ENCODE measurements around the gene NUBP1. TPM values are rescaled to one million over a fixed set of nuclear protein-coding genes. Genes with fewer than 3 reads are reported as not detected.
"Not testable (repeated sequence)": the region's sequence is repeated elsewhere in the genome, so short reads cannot be mapped to it uniquely, and the experiment has no call there.

The NUBP1 gene
- total RNA-seq, 6 experiments from 2014 or later, result 14.0 to 27.4 (median 20.9) TPM

GRCh38 chr16:10777356-10777755, 33.7 kb downstream of the NUBP1 start:
- Histone ChIP-seq H3K36me3 (no peaks in the 10 kb centered on the region), H3K9me3 (no peaks in the 10 kb centered on the region), H3K4me1 (no peaks in the 10 kb centered on the region), H3K4me3 (no peak overlapping the region), H3K27ac (no peak overlapping the region), H3K27me3 (no peaks in the 10 kb centered on the region)
- TF ChIP-seq POLR2A (IDR thresholded peaks at IDR 0.05) (no peak), CTCF (IDR thresholded peaks at IDR 0.05) (no peak)
- intact Hi-C loops (cut with DNase I), result no loop called here
- ATAC-seq (no peak), DNase-seq (no peak)
- WGBS (ENCODE audit: insufficient coverage, low coverage, low lambda C conversion rate, missing lambda C conversion rate), result 87% methylated on average over 5 of the region's 12 CpGs

- H3K4me1 ChIP-seq; H3K27ac ChIP-seq; DNase-seq; ATAC-seq; H3K4me3 ChIP-seq; intact Hi-C loops (cut with DNase I); H3K9me3 ChIP-seq; H3K36me3 ChIP-seq; H3K27me3 ChIP-seq: not testable (repeated sequence)
- WGBS (ENCODE audit: insufficient coverage, low coverage, low lambda C conversion rate, missing lambda C conversion rate), result 91% methylated on average over 6 of the region's 6 CpGs
These were observed 36.3 kb downstream of the NUBP1 start for GRCh38 chr16:10779908-10780307.

GRCh38 chr16:10780628-10781027, 37.0 kb downstream of the NUBP1 start:
- no peak for TF ChIP-seq POLR2A (IDR thresholded peaks at IDR 0.05)
- no peak for TF ChIP-seq CTCF (IDR thresholded peaks at IDR 0.05)
- ATAC-seq (no peak), DNase-seq (no peak)
- Histone ChIP-seq H3K4me3 (no peak overlapping the region), H3K36me3 (no peaks in the 10 kb centered on the region), H3K27ac (no peak overlapping the region), H3K27me3 (no peaks in the 10 kb centered on the region), H3K9me3 (no peaks in the 10 kb centered on the region), H3K4me1 (no peaks in the 10 kb centered on the region)
- intact Hi-C loops (cut with DNase I), result no loop called here
- WGBS (ENCODE audit: insufficient coverage, low coverage, low lambda C conversion rate, missing lambda C conversion rate), result 87% methylated on average over 3 of the region's 4 CpGs

GRCh38 chr16:10782628-10783027, 39.0 kb downstream of the NUBP1 start:
- 100% methylated on average over 1 of the region's 2 CpGs for WGBS (ENCODE audit: insufficient coverage, low coverage, low lambda C conversion rate, missing lambda C conversion rate)
- Histone ChIP-seq H3K36me3 (no peaks in the 10 kb centered on the region), H3K9me3 (no peaks in the 10 kb centered on the region), H3K4me3 (no peak overlapping the region), H3K4me1 (no peaks in the 10 kb centered on the region), H3K27ac (no peak overlapping the region), H3K27me3 (no peaks in the 10 kb centered on the region)
- no peak for ATAC-seq
- DNase-seq, result no peak
- no peak for TF ChIP-seq CTCF (IDR thresholded peaks at IDR 0.05)
- no peak for TF ChIP-seq POLR2A (IDR thresholded peaks at IDR 0.05)
- intact Hi-C loops (cut with DNase I), result no loop called here

GRCh38 chr16:10787304-10787703, 43.7 kb downstream of the NUBP1 start:
- Histone ChIP-seq H3K27ac (no peak overlapping the region), H3K4me3 (no peak overlapping the region), H3K36me3 (no peaks in the 10 kb centered on the region), H3K9me3 (no peaks in the 10 kb centered on the region), H3K27me3 (no peaks in the 10 kb centered on the region), H3K4me1 (no peaks in the 10 kb centered on the region)
- no peak for TF ChIP-seq CTCF (IDR thresholded peaks at IDR 0.05)
- TF ChIP-seq POLR2A (IDR thresholded peaks at IDR 0.05), result no peak
- ATAC-seq (no peak), DNase-seq (no peak)
- intact Hi-C loops (cut with DNase I), result no loop called here
- no CpG with 5 or more reads among the region's 5 CpGs for WGBS (ENCODE audit: insufficient coverage, low coverage, low lambda C conversion rate, missing lambda C conversion rate)

GRCh38 chr16:10788630-10789029, 45.0 kb downstream of the NUBP1 start:
- H3K27me3 ChIP-seq; H3K4me1 ChIP-seq; ATAC-seq; H3K4me3 ChIP-seq; H3K27ac ChIP-seq; H3K9me3 ChIP-seq; intact Hi-C loops (cut with DNase I); DNase-seq; H3K36me3 ChIP-seq: not testable (repeated sequence)
- 70% methylated on average over 3 of the region's 4 CpGs for WGBS (ENCODE audit: insufficient coverage, low coverage, low lambda C conversion rate, missing lambda C conversion rate)

All from right lobe of liver (tissue), 6 donors.